OCI-M2 (cell line): ENCODE data around the gene C11orf68.

ENCODE experiments used
- DNase-seq: peaks from one replicate; lab custom pipeline; 2025; ENCODE audit not compliant: unreplicated experiment; lab: John Stamatoyannopoulos, UW

Gene C11orf68

GRCh38 chr11:65872586-65873317 lies 46.1 kb downstream of the C11orf68 start, which contains the start of gene EFEMP2:
Gene EFEMP2 (minus strand): TSS chr11:65872800. CDS start chr11:65872354, 446 bp downstream.
- no peak for DNase-seq

GRCh38 chr11:65871811-65872548 lies 46.9 kb downstream of the C11orf68 start:
- no peak for DNase-seq

DNA sequence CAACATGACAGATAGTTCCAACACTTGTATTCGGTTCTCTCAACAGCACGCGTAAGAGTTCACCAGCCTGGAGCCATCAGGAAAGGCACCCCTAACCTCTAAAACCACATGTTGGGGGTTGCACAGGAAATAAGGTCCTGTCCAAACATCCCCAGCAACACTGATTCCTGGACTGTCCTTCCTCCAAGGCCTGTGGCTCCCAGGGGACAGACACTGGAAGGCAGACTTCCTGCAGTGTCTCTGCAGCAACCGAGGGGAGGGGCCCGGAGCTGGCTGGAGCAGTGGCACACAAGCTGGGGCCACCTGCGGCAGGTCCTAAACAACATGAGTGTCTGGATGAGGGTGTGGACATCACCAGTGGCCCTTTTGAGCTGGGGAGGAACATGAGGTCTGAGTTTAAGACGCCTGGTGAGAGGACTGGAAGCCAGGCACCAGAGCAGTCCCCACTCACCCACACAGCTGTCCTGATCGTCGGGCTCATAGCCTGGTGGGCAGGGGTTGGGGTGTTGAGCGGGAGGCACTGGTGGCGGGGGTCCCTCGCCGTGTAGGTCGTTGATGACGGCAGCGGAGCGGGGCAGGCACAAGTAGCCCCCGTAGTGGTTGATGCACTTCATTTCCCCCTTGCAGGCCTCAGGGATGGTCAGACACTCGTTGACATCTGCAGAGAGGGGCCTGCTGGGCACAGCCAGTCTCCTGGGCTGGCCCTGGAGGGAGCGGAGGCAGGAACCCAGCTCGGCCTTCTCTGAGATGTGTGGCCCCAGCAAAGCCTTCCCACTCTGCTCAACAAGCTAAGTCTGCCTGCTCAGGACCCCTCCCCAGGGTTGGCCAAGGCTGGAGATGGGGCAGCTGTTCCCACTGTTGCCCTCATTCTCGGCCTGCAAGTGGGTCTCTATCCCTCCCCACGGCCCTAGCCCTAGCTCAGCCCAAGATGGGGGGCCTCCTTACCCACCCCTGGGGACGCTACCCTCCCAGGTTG lies 47.9 kb downstream of the C11orf68 start:
- DNase-seq, result no peak

- DNase-seq, result no peak
These were observed 48.6 kb downstream of the C11orf68 start for GRCh38 chr11:65870307-65870658.

- no peak for DNase-seq
These were observed 49.1 kb downstream of the C11orf68 start for GRCh38 chr11:65869643-65870306.

- DNase-seq, result no peak
These were observed 50.0 kb downstream of the C11orf68 start for GRCh38 chr11:65868907-65869306.

GRCh38 chr11:65868076-65868667 lies 50.7 kb downstream of the C11orf68 start:
- DNase-seq, result no peak

DNA sequence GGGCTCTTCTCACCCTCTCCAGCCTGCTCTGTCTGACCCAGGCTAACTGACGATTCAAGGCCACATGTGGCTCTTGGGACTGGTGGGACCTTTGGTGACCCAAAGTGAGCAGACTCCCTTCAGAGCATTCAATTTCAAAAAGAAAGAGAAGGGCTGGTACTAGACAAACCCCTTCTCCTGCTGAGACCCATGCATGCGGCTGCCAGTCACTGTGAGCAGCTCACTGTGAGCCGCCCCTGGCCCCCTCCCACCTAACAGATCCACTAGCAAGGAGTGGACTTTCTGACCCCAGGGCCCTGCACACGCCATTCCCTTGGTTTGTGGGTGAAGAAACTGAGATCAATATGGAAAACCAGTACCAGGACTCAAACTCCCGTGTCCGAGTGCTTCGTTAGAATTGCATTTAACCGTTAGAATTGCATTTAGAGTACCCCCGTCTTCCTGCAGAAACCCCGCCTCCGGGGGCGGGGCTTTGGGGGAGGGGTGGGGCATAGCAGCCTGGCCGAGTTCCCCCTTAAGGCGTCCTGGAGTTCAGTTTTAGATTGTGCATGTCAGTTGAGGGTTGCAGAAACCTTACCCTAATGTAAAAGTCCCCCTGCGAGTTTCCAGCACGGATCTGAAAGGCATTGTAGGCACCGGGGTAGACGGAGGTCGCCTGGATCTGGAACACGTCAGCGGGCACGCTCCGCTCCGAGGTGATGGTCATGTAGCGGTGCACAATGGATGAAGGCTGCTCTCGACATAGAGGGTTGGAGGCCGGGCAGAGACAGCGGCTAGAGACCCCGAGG lies 51.4 kb downstream of the C11orf68 start:
- DNase-seq, result no peak
